HG03439 (cell line): ENCODE results near the gene CDK4.
A peak's percentile ranks its signal among the peaks of the same experiment; 100 is the strongest.

Experiments
- ATAC-seq: cut with Tn5 transposase; IDR thresholded peaks from one replicate; pipeline ENCODE4 v1.9.1; 2021; ENCODE audit warnings: mild to moderate bottlenecking, moderate library complexity; ENCODE audit not compliant: unreplicated experiment

Gene CDK4

DNA sequence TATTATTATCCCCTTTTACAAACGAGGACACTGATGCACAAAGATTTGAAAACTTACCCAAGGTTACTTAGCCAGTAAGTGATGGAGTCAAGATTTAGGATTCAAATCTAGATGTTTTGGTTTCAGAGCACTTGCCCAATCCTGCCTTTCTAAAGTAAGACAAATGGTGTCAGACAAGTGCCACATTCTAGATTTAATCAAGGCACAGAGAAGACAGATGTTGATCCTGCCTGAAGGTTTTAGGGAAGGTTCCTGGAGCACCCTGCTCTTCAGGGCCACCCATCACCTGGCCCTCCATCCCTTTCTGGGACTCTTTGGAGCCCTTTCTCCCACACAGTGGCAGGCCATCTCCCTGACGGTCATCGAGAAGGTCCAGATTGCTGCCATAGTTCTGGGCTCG is 5.7 kb upstream of the CDK4 start:
- no peak for ATAC-seq

DNA sequence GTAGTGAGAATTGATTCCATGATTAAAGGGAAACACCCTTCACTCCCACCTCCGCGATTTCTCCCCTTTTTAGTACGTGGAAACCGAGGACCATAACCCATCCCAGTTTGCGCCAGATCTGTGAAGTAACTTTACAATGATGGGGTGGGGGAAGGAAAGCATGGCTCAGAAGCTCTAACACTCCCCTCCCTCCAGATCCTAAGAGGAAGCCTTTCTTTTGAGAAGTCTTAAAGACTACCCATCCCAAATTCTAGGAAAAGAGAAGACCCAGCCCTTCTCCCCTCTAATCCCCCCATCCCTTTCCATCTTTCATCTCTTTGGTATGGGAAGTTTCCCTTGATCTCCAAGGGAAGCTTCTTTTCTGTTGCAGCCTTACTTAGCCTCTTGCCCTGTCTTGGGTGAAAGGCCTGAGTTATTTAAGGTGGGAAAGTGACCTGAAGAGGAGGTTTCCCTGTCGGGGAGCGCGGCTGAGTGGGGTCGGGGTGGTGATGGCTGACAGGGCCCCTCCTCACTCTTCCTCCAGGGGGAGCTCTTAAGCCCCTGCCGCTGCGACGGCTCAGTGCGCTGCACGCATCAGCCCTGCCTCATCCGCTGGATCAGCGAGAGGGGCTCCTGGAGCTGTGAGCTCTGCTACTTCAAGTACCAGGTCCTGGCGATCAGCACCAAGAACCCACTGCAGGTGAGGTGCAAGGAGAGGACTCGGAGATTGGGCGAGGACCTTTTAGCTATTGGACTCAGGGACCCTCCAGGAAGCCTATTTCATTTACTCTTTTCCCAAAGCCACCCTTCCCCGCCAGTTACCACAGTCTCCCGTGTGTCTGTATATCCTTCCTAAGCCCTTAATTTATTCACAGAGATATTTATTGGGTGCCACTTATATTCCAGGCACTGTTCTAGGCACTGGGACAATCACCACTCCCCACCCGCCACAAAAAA is 4.6 kb upstream of the CDK4 start:
- ATAC-seq: no peak

DNA sequence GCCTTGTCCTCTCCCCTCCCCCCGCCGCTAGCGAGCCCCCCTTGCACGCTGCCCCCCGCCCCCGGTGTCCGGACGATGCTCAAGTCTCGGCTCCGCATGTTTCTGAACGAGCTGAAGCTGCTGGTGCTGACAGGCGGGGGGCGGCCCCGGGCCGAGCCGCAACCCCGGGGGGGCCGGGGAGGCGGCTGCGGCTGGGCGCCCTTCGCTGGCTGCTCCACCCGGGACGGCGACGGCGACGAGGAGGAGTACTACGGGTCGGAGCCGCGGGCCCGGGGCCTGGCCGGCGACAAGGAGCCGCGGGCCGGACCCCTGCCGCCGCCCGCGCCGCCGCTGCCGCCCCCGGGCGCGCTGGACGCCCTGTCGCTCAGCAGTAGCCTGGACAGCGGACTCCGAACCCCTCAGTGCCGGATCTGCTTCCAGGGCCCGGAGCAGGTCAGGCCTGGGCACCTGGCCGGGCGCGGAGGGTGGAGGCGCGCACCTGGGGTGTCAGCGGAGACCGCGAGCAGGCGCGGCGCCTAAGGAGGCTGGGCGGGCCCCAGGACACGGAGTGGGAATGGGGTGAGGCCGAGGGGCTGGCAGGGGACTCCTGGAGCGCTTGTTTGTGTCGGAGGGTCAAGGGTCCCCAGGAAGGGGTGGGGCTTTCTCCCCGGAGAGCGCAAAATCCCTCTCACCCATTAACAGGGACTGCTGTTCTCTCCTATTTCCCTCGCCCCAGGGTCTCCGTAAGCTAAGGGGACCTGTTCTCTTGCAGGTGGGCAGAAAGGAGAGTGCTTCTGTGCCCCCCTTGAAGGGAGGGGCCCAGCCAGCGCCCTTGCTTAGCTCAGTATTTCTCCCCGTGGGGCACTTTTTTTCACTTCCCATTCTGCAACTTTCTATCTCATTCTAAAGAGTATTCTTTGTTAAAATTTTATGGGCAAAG is 3.6 kb upstream of the CDK4 start:
- no peak for ATAC-seq

DNA sequence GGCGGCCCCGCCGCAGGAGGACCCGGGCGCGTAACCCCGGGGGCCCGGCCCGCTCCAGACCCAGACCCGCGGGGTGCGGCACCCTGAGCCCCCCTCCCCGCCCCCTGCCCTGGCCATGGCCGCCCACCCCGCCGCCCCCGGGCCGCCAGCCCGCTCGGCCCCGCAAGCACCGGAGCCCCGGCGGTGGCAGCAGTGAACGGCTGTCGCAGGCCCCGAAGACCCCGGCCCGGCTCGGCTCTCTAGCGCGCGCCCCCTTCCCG is 3.0 kb upstream of the CDK4 start:
- no peak for ATAC-seq

DNA sequence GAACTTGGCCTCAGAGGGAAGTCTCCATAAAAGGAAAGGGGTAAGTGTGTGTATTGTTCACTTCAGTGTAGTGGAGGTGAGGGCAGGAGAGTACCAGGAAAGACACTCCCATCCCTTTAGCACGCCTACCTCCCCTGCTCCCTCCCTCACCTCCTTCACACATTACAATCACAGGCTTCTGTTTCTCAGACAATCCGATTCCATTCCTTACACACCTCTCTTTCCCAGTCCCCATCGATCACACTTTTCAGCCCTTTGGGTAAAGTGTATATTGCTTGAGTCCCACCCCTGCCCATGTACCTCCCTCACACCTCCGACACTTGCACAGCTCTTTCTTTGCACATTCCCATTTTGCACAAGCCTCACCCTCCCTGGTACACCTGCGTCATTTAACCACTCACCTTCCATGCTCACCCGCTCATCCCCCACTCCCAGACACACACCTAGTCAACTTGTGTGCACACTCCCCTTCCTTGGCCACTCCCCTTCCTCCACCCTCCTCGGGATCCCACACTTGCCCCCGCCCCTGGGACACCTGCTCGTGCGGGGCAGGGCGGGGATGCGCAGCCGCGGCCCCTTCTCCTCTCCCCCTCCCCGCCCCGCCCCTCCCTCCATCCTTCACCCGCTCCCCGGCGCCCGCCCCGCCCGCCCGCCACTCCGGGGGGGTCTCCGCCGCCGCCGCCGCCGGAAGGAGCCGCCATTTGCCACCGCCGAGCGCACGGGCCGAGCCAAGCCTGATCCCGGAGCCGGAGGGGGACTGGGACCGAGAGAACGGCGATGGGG is 2.5 kb upstream of the CDK4 start, which contains the start of gene MARCHF9:
Gene MARCHF9, plus strand, starts transcription at position 693 of the 783 bp plus-strand sequence. CDS start 426 bp downstream, outside the sequence.
- ATAC-seq: peak; percentile 16

DNA sequence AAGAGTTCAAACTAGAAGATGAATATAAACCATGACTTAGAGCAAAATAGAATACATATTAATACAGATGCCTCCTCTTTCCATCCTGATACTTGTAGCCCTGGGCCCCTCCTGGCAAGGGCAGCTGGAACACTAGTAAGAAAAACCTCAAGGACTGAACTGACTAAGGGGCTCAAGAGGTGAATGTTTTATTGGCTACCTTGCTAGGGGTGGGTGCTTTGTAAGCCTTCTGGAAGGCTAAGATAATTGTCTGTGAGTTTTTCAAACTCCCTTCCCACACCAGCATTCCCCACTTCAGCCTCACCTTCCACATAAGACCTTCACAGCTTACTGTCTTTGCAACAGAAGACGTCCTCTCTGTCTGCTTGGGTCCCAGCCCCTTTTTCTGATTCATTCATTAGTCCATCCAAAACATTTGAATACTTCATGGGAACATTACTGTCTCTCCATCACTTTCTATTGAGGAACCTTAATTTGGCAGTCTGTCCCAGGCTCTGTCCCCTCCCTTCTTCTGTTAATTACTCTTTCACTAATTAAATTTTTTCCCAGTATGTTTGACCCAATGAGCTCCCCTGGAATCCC is 1.7 kb upstream of the CDK4 start:
- ATAC-seq: no peak

DNA sequence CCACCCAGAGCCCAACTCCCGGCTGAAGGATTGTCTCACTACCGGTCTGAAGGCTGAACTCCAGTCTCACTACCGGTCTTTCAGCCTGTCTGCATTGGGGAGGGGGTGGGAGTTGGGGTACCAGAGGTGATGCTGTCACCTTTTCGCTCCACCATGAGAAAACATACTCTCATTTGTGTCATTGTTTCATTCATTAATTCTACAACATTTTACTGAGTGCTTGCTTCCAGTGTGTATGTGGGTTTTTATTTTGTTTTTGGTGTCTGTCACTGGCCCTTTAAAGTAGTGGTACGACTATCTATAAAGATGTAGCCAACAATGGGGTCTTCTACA is 524 bp upstream of the CDK4 start:
- ATAC-seq: no peak

DNA sequence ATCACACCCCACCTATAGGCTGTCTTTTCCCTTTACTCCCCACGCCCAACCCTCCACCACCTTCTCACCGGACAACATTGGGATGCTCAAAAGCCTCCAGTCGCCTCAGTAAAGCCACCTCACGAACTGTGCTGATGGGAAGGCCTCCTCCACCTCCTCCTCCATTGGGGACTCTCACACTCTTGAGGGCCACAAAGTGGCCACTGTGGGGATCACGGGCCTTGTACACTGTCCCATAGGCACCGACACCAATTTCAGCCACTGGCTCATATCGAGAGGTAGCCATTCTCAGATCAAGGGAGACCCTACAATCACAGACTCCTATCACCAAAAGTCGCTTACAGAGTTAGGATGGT is 700 bp downstream of the CDK4 start:
- no peak for ATAC-seq

DNA sequence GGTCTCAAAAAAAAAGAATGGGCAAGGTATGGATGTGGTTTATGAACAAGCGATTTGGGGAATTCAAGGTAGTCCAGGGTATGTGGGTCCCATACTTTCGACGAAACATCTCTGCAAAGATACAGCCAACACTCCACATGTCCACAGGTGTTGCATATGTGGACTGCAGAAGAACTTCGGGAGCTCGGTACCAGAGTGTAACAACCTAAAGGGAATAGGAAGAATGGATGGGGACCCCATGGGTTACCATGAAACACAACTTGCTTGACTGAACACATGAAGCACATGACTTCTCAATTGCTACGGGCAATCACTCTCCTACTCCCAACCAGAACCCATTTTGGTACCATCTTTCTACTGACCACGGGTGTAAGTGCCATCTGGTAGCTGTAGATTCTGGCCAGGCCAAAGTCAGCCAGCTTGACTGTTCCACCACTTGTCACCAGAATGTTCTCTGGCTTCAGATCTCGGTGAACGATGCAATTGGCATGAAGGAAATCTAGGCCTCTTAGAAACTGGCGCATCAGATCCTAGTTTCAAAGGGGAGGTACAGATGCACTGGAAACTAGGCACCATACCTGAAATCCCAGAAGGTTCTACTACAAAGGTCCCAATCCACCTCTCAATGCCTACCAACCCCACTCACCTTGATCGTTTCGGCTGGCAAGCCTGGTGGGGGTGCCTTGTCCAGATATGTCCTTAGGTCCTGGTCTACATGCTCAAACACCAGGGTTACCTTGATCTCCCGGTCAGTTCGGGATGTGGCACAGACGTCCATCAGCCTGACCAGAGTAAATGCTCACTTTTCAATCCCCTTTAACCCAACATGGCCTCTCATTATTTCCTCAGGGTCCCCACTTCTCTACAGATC is 1.3 kb downstream of the CDK4 start:
- ATAC-seq: no peak

DNA sequence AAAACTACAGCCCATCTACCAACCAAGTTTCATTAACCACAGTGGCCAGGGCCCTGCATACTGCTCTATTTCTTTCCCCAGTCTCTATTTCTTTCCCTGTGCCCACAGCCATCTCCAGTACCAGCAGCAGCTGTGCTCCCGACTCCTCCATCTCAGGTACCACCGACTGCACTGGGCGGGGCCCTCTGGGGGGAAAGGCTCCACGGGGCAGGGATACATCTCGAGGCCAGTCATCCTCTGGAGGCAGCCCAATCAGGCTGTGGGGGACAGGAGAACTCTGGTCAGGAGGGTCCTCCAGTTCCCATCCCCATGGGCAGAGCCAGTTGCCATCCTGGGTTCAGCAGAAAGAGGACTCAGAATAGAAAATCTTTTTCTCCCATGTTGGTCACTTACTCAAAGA is 3.0 kb downstream of the CDK4 start:
- ATAC-seq: no peak

DNA sequence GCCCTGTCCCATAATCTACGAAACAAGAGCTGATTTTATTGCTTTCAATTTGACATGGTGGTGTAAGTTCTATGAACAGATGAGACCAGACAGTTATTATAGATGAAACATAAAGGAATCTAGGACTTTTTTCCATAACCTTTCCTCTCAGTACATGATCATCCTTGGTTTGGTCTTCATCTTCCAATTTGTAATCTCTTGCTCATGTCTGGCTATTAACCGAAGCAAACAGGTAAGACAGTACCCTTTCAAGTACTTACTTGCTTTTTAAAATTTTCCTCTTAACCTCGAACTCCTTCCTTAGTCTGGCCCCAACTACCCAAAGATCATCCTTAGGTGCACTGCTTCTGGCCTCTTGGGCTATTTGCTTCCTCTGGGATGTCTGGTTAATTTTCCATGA is 6.1 kb downstream of the CDK4 start:
- no peak for ATAC-seq

DNA sequence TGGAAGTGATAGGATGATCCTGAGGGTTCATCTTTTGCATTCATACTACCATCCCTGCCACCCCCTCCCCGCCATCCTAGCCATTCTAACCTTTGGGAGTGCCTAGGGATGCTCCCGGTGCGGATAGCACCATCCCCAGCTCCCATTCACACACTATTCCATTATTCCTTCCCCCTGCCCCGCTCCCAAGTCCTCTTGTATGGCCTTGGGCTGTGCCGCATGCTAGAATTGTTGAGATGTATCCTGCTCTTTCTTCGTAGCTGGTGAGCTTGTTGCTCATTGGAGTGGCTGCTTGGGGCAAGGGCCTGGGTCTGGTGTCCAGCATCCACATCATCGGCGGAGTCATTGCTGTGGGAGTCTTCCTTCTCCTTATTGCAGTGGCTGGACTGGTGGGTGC is 6.6 kb downstream of the CDK4 start:
- ATAC-seq: no peak

DNA sequence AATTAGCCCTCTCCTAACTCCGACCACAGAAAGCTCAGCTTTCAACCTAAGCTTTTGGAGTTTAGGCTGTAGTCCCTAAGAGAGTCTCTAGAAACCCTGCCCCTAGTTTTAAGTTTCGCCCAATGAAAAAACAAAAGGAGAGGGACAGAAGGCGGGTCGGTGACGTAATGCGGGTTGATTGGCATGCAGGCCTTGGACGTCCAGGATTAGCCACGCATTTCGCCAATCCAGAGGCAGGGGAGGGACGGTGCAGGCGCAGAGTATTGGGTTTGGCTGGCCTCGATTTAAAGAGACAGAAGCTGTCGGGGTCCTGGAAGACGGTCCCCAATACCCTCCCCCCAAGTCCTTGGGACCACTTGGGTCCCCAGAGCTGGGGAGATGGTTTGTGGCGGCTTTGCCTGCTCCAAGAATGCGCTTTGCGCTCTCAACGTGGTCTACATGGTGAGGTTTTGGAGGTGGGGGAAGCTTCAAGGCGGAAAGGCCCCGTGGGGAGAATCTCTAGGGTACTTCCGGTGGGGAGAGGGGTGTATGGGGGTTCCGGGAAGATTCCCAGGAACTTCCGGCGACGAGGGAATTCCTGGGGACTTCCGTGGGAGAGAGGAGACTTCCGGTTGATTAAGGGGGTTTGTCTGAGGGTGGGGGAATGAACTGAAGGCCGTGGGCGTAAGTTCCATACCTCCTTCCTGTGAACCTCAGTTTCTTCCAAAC is 7.2 kb downstream of the CDK4 start, which contains the start of gene TSPAN31:
Gene TSPAN31, plus strand, starts transcription at position 263 of the 708 bp plus-strand sequence. Its CDS starts 116 bp downstream, at position 379.
- peak; percentile 83 for ATAC-seq

DNA sequence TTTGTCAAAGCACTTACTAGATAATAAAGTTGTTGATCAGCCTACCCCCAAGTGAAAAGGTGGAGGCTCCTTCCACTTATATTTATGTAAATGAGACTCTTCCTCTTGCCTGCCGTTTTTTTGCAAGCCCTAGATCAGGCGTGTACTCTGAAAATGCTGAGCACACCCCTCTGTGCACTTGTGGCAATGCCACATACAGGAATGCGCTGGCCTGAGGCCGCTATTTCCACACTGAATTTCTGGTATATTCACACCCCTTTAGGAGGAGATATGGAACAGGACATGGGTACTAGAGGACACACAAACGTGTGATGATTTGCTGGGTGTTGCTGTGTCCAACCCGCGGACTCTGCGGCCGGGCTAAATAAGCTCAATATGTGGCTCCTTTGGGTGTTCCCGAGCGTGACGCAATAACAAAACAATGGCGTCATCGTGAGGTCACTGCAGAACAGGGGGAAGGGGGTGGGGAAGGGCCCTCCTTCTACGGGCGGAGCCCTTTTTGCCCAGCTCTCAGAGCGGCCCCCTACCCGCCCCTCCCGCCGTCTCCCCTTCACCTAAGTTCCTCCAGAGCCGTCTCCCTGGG is 7.8 kb downstream of the CDK4 start:
- ATAC-seq: peak; percentile 27

DNA sequence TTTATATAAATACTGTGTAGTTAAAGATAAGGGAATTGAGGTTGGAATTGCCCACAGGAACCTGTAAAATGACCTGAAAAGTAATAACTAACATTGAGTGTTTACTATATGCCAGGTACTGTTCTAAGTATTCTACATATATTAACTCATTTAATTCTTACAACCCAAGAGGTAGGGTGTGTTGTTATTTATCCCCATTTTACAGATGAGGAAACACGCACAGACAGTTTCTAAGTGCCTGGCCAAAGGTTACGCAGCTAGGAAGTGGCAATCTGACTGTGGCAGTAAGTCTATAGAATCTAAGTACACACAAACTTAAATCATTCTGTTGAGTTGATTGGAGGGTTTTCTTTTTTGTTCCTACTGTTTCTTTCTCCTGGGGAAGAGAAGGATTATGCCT is 8.3 kb downstream of the CDK4 start:
- ATAC-seq: no peak

DNA sequence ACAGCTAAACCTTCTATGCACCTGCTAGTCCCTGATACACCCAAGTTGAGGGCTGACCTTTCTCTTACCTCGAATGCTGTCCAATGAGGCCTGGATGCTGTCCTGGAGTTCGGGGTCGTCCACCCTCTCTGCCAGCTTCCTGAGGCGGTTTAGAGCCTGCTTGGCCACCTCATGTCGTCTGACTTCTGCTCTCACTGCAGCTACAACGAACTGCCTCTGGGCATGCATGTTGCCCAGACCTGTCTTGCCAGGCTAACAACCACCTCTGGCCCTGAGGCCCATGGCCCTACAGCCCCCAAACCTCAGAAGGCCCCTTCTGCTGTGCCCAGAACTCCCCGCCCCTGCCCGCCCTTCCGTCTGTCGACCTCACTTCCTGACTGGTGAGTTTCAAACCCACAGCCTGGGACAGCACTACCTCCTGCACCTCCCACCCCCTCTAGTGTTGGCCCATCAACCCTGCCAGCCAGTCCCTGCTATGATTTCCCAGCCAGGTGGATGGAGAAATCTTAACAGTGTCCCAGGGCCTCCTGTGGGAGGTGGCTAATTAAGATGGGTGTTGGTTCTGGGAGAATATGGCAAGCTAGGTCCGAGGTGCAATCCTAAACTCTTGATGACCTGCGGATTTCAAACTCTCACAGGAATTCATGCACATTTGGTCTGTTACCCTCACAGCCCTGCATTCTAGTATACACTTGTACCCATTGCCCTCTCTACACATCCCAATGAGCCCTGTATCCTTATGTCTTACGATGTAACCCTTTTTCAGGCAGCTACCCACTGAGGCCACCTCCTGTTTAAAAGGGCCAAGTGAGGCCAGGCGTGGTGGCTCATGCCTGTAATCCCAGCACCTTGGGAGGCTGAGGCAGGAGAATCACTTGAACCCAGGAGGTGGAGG is 10.0 kb downstream of the CDK4 start:
- ATAC-seq: peak; percentile 45

DNA sequence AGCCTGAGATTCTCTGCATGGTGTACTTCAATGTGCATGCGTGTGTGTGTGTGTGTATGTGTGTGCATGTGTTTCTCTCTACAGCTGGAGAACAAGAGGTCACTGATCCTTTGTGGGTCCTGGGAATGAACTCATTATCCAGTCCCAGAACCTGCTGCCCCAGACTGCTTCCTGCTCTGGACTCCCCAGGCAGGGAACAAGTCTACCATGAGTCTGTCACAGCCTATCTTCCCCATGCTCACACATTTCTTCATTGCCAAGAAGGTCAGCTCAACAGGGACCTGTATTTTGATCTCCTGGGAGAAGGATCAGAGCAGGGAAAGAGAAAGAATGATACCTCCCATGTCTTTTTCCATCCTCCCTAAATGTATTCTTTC is 10.7 kb downstream of the CDK4 start:
- no peak for ATAC-seq
